Activated CD8-positive, alpha-beta T cell treated with anti-CD3 and anti-CD28 coated beads, Interleukin-2, amount 10 ng/mL, durations not matched to agents 7 days and 5 days (primary cell): ENCODE measurements around the gene DENND2A. TPM values are rescaled to one million over a fixed set of nuclear protein-coding genes. Genes with fewer than 3 reads are reported as not detected.

Source experiments
- ATAC-seq: fragments of 150-1000 bp; cut with Tn5 transposase; one replicate; pipeline ENCODE4 v1.10.0; 2021; ENCODE audit warnings: moderate library complexity
- CTCF ChIA-PET: fragments of 350-600 bp; sonication (Branson Sonifier 250); formaldehyde crosslinking; loops from one replicate; lab custom pipeline; 2021; ENCODE audit warnings: antibody characterized with exemption; lab: Charles Lee
- POLR2A ChIA-PET: fragments of 350-600 bp; sonication (Branson Sonifier 250); formaldehyde crosslinking; loops from one replicate; lab custom pipeline; 2021; ENCODE audit warnings: antibody characterized with exemption; lab: Charles Lee
- DNase-seq: peaks from one replicate; pipeline ENCODE4 v3.0.0-alpha.2; 2020
- H3K27ac Mint-ChIP-seq: one replicate; pipeline ENCODE4 v1.8.0; 2021; ENCODE audit warnings: mild to moderate bottlenecking, mixed read lengths
- H3K27me3 Mint-ChIP-seq: one replicate; pipeline ENCODE4 v1.8.0; 2021; ENCODE audit warnings: low read depth, mixed read lengths
- H3K36me3 Mint-ChIP-seq: one replicate; pipeline ENCODE4 v1.8.0; 2021; ENCODE audit warnings: low read depth, mixed read lengths
- H3K4me1 Mint-ChIP-seq: one replicate; pipeline ENCODE4 v1.8.0; 2021; ENCODE audit warnings: low read depth, mixed read lengths
- H3K4me3 Mint-ChIP-seq: one replicate; pipeline ENCODE4 v1.8.0; 2021; ENCODE audit warnings: mild to moderate bottlenecking, mixed read lengths
- H3K9me3 Mint-ChIP-seq: one replicate; pipeline ENCODE4 v1.8.0; 2022; ENCODE audit warnings: mixed read lengths; ENCODE audit not compliant: insufficient read depth
- total RNA-seq, 2 experiments: library from RNA; stranded (reverse); gene quantifications; one replicate each; pipeline ENCODE4 v1.2.3, GENCODE V29; 2021

DENND2A gene
- total RNA-seq, 2 experiments from 2014 or later, result not detected

GRCh38 chr7:140479739-140480084 lies 160.9 kb downstream of the DENND2A start:
- no peak for ATAC-seq
- H3K4me3 Mint-ChIP-seq, result peak overlapping the region; percentile 98
- ChIA-PET CTCF (interaction anchor here (0.7 kb wide), 1 partner anchor 85 kb away, joined by 3 read pairs; no protein-coding TSS in a partner anchor), POLR2A (interaction anchor here (0.6 to 0.9 kb wide), 2 partner anchors 94 to 984 kb away, joined by 3 read pairs; no protein-coding TSS in a partner anchor)
- peaks cover 32% of the 10 kb centered on the region for H3K4me1 Mint-ChIP-seq
- peak overlapping the region; percentile 98 for H3K27ac Mint-ChIP-seq
- H3K9me3 Mint-ChIP-seq, result no peaks in the 10 kb centered on the region
- peaks cover 2% of the 10 kb centered on the region for H3K36me3 Mint-ChIP-seq
- DNase-seq, result no peak
- H3K27me3 Mint-ChIP-seq, result peaks cover 10% of the 10 kb centered on the region

GRCh38 chr7:140479062-140479738 lies 161.4 kb downstream of the DENND2A start, which contains the start of gene MKRN1:
Gene MKRN1 (minus strand): TSS chr7:140479505. CDS start chr7:140479344, 161 bp downstream.
- CTCF ChIA-PET, result interaction anchor here (0.7 to 4.6 kb wide), 2 partner anchors 14 to 84 kb away, joined by 3 to 33 read pairs; no protein-coding TSS in a partner anchor
- Mint-ChIP-seq H3K9me3 (no peaks in the 10 kb centered on the region), H3K36me3 (peaks cover 2% of the 10 kb centered on the region), H3K27ac (peak within 1 kb of the TSS; percentile 98), H3K4me3 (peak within 1 kb of the TSS; percentile 98), H3K27me3 (peaks cover 10% of the 10 kb centered on the region), H3K4me1 (peaks cover 32% of the 10 kb centered on the region)
- DNase-seq, result peak; percentile 93
- POLR2A ChIA-PET, result interaction anchor here (0.8 to 1.5 kb wide), 5 partner anchors 62 to 249 kb away, joined by 3 to 5 read pairs (median 3); partner anchors contain the start of gene RAB19
- ATAC-seq, result peak; percentile 93

DNA sequence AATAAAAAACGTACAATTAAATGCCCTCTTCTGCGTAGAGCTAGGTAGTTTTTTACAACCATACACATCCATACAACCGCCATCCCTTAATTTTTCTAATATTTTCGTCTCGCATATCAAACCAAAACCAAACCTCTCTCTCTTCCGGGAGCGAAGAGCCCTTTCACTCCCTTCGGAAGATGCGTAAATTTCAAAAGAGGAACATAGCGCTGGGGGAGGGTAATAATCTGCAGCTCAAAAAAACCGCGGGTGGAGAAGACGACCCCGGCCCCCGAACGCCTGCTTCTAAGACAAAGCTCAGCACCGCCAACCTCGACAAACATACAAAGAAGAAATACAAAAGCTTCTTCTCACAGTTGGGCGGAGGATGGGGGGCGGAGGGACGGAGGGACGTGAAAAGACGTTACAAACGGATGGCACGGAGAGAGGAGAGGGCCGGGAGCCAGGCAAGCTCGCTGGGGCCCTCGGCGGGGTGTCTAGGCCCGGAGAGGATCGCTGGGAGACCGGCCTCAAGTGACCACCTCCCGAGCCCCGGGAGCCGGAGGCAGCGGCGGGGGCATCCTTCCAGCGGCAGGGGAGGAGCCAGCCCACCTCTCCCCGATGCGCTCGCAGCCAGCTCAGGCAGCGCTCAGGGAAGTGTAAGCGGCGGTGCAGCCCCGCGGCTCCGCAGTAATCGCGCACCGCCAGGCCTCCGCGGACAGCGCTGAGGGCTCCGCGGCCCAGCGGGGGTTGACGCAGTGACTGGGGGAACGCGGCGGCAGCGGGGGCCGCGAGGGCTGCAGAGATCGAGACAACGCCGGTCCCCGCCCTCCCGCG lies 162.2 kb downstream of the DENND2A start:
- Mint-ChIP-seq H3K36me3 (peaks cover 2% of the 10 kb centered on the region), H3K4me1 (peaks cover 32% of the 10 kb centered on the region), H3K4me3 (peak overlapping the region; percentile 96), H3K9me3 (no peaks in the 10 kb centered on the region), H3K27me3 (peaks cover 7% of the 10 kb centered on the region), H3K27ac (peak overlapping the region; percentile 92)
- ATAC-seq (peak; percentile 56), DNase-seq (peak; percentile 62)
- POLR2A ChIA-PET, result interaction anchor here (0.6 to 1.5 kb wide), 10 partner anchors 21 to 538 kb away, joined by 3 to 6 read pairs (median 3); partner anchors contain the start of genes MRPS33 and RAB19
- CTCF ChIA-PET, result interaction anchor here (1.0 to 4.6 kb wide), 6 partner anchors 15 to 535 kb away, joined by 3 to 33 read pairs (median 5); no protein-coding TSS in a partner anchor

DNA sequence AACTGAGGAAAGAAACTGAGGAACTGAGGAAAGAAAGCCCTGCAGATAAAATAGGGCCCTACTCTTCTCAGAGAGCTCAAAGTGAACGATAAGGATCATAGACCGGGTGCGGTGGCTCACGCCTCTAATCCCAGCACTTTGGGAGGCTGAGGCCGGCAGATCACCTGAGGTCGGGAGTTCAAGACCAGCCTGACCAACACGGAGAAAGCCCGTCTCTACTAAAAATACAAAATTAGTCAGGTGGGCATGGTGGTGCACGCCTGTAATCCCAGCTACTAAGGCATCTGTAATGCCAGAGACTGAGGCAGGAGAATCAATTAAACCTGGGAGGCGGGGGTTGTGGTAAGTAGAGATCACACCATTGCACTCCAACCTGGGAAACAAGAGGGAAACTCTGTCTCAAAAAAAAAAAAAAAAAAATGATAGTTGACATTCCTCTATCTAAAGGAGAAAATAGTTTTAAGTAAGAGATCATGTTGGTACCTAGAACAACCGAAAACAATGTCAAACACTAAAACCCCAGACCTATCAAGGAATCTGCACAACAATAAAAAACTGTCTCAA lies 163.8 kb downstream of the DENND2A start:
- Mint-ChIP-seq H3K4me3 (peak overlapping the region; percentile 96), H3K36me3 (peaks cover 2% of the 10 kb centered on the region), H3K27ac (peak overlapping the region; percentile 92), H3K4me1 (peaks cover 32% of the 10 kb centered on the region), H3K27me3 (peaks cover 3% of the 10 kb centered on the region), H3K9me3 (no peaks in the 10 kb centered on the region)
- POLR2A ChIA-PET, result interaction anchor here (0.7 to 1.1 kb wide), 4 partner anchors 14 to 414 kb away, joined by 3 to 8 read pairs (median 4); partner anchors contain the start of genes KDM7A and PARP12
- DNase-seq (no peak), ATAC-seq (no peak)
- CTCF ChIA-PET, result interaction anchor here (0.6 to 4.6 kb wide), 19 partner anchors 11 to 1221 kb away, joined by 3 to 33 read pairs (median 5); partner anchors contain the start of genes RAB19 and SLC37A3

- H3K4me1 Mint-ChIP-seq, result peaks cover 32% of the 10 kb centered on the region
- H3K27ac Mint-ChIP-seq, result no peak overlapping the region
- no peaks in the 10 kb centered on the region for H3K27me3 Mint-ChIP-seq
- peak overlapping the region; percentile 42 for H3K4me3 Mint-ChIP-seq
- ATAC-seq (no peak), DNase-seq (peak; percentile 66)
- no peaks in the 10 kb centered on the region for H3K9me3 Mint-ChIP-seq
- H3K36me3 Mint-ChIP-seq, result peaks cover 3% of the 10 kb centered on the region
- CTCF ChIA-PET, result interaction anchor here (1.0 to 4.6 kb wide), 9 partner anchors 10 to 193 kb away, joined by 3 to 33 read pairs (median 8); no protein-coding TSS in a partner anchor
- POLR2A ChIA-PET, result interaction anchor here (0.7 kb wide), 1 partner anchor 34 kb away, joined by 4 read pairs; no protein-coding TSS in a partner anchor
Measured at GRCh38 chr7:140475747-140476333, 164.8 kb downstream of the DENND2A start.

Other genes with a start within 250 kb of the DENND2A start
- 10 to 100 TPM; 19.9 to 23.9 TPM for gene SLC37A3, start 242.3 kb downstream of the DENND2A start, total RNA-seq
- 1 to 10 TPM; 7.2 to 7.3 TPM for gene RAB19, start 236.8 kb downstream of the DENND2A start, total RNA-seq
- gene MKRN1, start 161.3 kb downstream of the DENND2A start, total RNA-seq, result 10 to 100 TPM; 51.5 to 53.9 TPM
- gene ADCK2, start 32.1 kb upstream of the DENND2A start, total RNA-seq, result 10 to 100 TPM; 20.6 to 20.8 TPM
- gene NDUFB2, start 55.9 kb upstream of the DENND2A start, total RNA-seq, result 100 to 1,000 TPM; 213 to 221 TPM